Right cardiac atrium (tissue), 5 donors: ENCODE data around the gene ANTKMT. TPM values are rescaled to one million over a fixed set of nuclear protein-coding genes. Genes with fewer than 3 reads are reported as not detected.

Experiments used
- ATAC-seq, 2 donors: fragments of 200-7000 bp; cut with Tn5 transposase; one replicate each; pipeline versions ENCODE4 v1.8.0 to v1.9.1; 2020; ENCODE audit warnings: moderate library complexity in 2 of 2, mild to moderate bottlenecking in 1 of 2
- DNase-seq, 3 donors: peaks; one replicate each; pipeline ENCODE4 v3.0.0-alpha.2; 2020
- H3K27ac ChIP-seq: one replicate; pipeline ENCODE4 v1.5.1; 2013; ENCODE audit warnings: mild to moderate bottlenecking, low read length, control low read depth, moderate library complexity
- H3K27me3 ChIP-seq: one replicate; pipeline ENCODE4 v1.6.1; 2013; ENCODE audit not compliant: control insufficient read depth, insufficient read depth
- H3K4me1 ChIP-seq: one replicate; pipeline ENCODE4 v1.6.1; 2013; ENCODE audit warnings: low read length; ENCODE audit not compliant: control insufficient read depth, insufficient read depth
- H3K4me3 ChIP-seq: one replicate; pipeline ENCODE4 v1.5.1; 2013; ENCODE audit warnings: low read length, control low read depth
- H3K9me3 ChIP-seq: one replicate; pipeline ENCODE4 v1.6.1; 2013; ENCODE audit warnings: low read length; ENCODE audit not compliant: control insufficient read depth
- WGBS: extraction: QIAGEN DNeasy Blood & Tissue Kit; methylation state at CpG from one replicate; pipeline ENCODE4 v1.1.7; 2013; 5-methylcytosine and 5-hydroxymethylcytosine counted together
- intact Hi-C, 4 donors: fragments of 100-400 bp; cut with DNase I; formaldehyde crosslinking; loops; one replicate each; pipeline versions ENCODE4 v1.11.0 to v1.14.0; 2022 to 2023
- polyA plus RNA-seq: library from polyadenylated mRNA; stranded (reverse); fragments of 200-250 nt; gene quantifications from one replicate; pipeline ENCODE4 v1.2.3, GENCODE V29; 2013
- total RNA-seq, 4 donors: library from RNA; stranded (reverse); fragmentation: NEBNext Ultra II Directional; extraction: Animal tissue kit (Norgen Biotek cat#: 25700); gene quantifications; one replicate each; pipeline ENCODE4 v1.2.1, GENCODE V29; 2021
- donor health status: healthy with polysubstance abuse.
- donor health status: DM: no; HTN: yes; CAD: no.
- donor health status: DM: no; HTN: no; CAD: no.
- donor health status: DM: no; HTN: yes; CAD: no; lungs with severe emphysema.
- donor health status: DM: yes; HTN: yes; CAD: no.

Gene ANTKMT
- total and polyA plus RNA-seq, 5 donors = 25.7 to 38.8 (median 37.5) TPM

GRCh38 chr16:764184-764750 is 43.3 kb downstream of the ANTKMT start:
- H3K9me3 ChIP-seq = no peaks in the 10 kb centered on the region
- DNase-seq (peak in 2 of 3 donors; percentile 32 to 33), ATAC-seq (no peak)
- WGBS = 70% methylated on average over 20 of the region's 20 CpGs
- H3K4me3 ChIP-seq = no peak overlapping the region
- H3K4me1 ChIP-seq = no peaks in the 10 kb centered on the region
- intact Hi-C loops = no loop called here
- H3K27me3 ChIP-seq = no peaks in the 10 kb centered on the region
- H3K27ac ChIP-seq = no peak overlapping the region

GRCh38 chr16:764848-765487 is 44.0 kb downstream of the ANTKMT start:
- WGBS = 83% methylated on average over 38 of the region's 38 CpGs
- no peaks in the 10 kb centered on the region for H3K27me3 ChIP-seq
- no peak overlapping the region for H3K4me3 ChIP-seq
- intact Hi-C loops = no loop called here
- no peak for ATAC-seq
- DNase-seq = peak in 2 of 3 donors; percentile 43 to 53
- H3K9me3 ChIP-seq = no peaks in the 10 kb centered on the region
- no peaks in the 10 kb centered on the region for H3K4me1 ChIP-seq
- no peak overlapping the region for H3K27ac ChIP-seq

GRCh38 chr16:765488-765865 is 44.5 kb downstream of the ANTKMT start:
- Histone ChIP-seq H3K4me3 (no peak overlapping the region), H3K27me3 (no peaks in the 10 kb centered on the region), H3K27ac (no peak overlapping the region), H3K9me3 (no peaks in the 10 kb centered on the region), H3K4me1 (no peaks in the 10 kb centered on the region)
- 93% methylated on average over 29 of the region's 29 CpGs for WGBS
- peak in 1 of 3 donors; percentile 55 for DNase-seq
- intact Hi-C loops = no loop called here
- ATAC-seq = no peak

DNA sequence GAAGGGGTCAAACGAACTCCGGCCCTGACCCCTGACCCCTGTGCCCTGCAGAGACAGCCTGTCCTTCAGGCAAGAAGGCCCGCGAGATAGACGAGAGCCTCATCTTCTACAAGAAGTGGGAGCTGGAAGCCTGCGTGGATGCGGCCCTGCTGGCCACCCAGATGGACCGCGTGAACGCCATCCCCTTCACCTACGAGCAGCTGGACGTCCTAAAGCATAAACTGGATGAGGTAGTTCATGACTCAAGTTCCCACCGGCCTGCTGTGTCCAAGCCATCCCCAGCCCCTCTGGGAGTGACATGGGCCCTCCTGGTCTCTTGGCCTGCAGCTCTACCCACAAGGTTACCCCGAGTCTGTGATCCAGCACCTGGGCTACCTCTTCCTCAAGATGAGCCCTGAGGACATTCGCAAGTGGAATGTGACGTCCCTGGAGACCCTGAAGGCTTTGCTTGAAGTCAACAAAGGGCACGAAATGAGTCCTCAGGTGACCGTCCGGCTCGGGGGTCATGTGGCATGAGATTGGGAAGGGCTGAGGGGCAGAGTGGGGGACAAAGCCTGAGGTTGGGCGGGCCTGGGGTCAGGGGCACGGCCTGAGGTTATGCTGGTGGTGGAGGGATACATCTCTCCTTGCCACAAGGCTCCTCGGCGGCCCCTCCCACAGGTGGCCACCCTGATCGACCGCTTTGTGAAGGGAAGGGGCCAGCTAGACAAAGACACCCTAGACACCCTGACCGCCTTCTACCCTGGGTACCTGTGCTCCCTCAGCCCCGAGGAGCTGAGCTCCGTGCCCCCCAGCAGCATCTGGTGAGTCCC is 45.3 kb downstream of the ANTKMT start:
- Histone ChIP-seq H3K27ac (no peak overlapping the region), H3K27me3 (no peaks in the 10 kb centered on the region), H3K4me3 (no peak overlapping the region), H3K4me1 (no peaks in the 10 kb centered on the region), H3K9me3 (no peaks in the 10 kb centered on the region)
- WGBS = 86% methylated on average over 29 of the region's 29 CpGs
- DNase-seq (peak in 2 of 3 donors; percentile 19 to 37), ATAC-seq (no peak)
- intact Hi-C loops = no loop called here

GRCh38 chr16:766820-767640 is 46.1 kb downstream of the ANTKMT start:
- Histone ChIP-seq H3K27ac (no peak overlapping the region), H3K27me3 (no peaks in the 10 kb centered on the region), H3K4me1 (no peaks in the 10 kb centered on the region), H3K9me3 (no peaks in the 10 kb centered on the region), H3K4me3 (no peak overlapping the region)
- ATAC-seq = no peak
- WGBS = 63% methylated on average over 39 of the region's 48 CpGs
- intact Hi-C loops = no loop called here
- DNase-seq = peak in 2 of 3 donors; percentile 30 to 56

DNA sequence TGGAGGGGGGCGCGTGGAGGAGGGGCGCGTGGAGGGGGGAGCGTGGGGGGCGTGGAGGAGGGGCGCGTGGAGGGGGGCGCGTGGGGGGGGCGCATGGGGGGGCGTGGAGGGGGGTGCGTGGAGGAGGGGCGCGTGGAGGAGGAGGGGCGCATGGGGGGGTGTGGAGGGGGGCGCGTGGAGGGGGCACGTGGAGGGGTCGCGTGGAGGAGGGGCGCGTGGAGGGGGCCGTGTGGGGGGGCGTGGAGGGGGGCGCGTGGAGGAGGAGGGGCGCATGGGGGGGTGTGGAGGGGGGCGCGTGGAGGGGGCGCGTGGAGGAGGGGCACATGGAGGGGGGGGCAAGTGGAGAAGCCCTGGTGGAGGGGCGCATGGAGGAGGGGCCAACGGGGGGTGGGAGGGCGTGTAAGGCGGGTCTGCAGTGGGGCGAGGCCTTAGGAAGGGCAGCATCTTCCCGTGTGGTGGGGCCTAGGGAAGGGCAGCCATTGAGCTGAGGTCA is 46.8 kb downstream of the ANTKMT start:
- Histone ChIP-seq H3K27me3 (no peaks in the 10 kb centered on the region), H3K4me3 (no peak overlapping the region), H3K9me3 (no peaks in the 10 kb centered on the region), H3K4me1 (no peaks in the 10 kb centered on the region), H3K27ac (no peak overlapping the region)
- peak in 2 of 3 donors; percentile 16 to 69 for DNase-seq
- intact Hi-C loops = no loop called here
- no peak for ATAC-seq
- WGBS = 72% methylated on average over 24 of the region's 38 CpGs

DNA sequence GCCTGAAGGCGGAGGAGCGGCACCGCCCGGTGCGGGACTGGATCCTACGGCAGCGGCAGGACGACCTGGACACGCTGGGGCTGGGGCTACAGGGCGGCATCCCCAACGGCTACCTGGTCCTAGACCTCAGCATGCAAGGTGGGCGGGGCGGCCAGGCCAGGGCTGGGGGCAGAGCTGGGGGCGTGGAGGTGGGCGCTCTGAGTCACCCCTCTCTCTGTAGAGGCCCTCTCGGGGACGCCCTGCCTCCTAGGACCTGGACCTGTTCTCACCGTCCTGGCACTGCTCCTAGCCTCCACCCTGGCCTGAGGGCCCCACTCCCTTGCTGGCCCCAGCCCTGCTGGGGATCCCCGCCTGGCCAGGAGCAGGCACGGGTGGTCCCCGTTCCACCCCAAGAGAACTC is 47.5 kb downstream of the ANTKMT start:
- Histone ChIP-seq H3K27ac (no peak overlapping the region), H3K27me3 (no peaks in the 10 kb centered on the region), H3K4me1 (no peaks in the 10 kb centered on the region), H3K4me3 (no peak overlapping the region), H3K9me3 (no peaks in the 10 kb centered on the region)
- 70% methylated on average over 21 of the region's 21 CpGs for WGBS
- intact Hi-C loops = no loop called here
- ATAC-seq (no peak), DNase-seq (peak in 2 of 3 donors; percentile 34 to 44)

DNA sequence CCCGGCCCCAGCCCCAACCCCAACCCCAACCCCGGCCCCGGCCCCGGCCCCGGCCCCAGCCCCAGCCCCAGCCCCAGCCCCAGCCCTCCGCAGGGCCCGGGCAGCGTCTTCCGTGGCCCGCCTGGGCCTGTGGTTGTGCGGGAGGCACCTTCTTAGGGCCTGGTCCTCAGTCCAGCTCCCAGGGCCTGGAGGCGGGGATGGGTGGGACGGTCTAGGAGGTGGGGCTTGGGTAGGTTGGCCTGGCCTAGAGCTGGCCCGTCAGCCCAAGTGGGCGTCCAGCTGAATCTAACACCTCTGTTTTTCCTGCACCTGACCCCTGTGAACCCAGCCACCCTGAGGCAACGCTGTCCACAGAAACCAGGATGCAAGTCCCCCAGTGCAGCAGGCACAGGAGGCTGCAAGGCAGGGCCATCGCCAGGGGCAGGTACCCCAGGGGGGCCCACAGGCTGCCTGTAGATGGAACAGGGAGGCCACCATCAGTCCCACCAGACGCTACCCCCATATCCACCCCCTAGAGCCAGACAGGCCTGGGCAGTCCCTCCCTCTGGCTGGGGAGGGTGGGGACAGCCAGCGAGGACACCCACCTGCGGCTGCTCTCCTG is 48.3 kb downstream of the ANTKMT start:
- WGBS = 25% methylated on average over 20 of the region's 20 CpGs
- Histone ChIP-seq H3K4me1 (no peaks in the 10 kb centered on the region), H3K9me3 (no peaks in the 10 kb centered on the region), H3K27ac (no peak overlapping the region), H3K4me3 (no peak overlapping the region), H3K27me3 (no peaks in the 10 kb centered on the region)
- intact Hi-C loops = no loop called here
- peak in 2 of 3 donors; percentile 19 to 47 for DNase-seq
- ATAC-seq = no peak

DNA sequence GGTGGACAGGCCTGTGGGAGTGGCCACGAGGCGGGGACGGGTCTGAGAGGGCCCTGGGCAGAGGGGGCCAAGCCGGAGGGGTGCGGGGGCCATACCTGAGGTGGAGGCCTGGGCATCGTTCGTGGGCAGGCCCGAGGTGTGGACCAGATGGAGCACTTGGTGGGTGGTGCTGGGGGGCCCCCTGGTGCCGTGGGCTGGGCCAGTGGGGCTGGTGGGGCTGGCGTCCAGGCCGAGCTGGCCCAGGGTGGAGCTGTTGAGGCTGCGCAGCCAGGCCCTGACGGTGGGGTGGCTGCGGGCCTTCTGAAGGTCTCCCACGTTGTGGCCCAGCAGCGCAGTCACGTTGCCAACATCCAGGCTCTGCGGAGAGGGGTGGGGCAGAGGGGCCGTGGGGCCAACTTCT is 49.0 kb downstream of the ANTKMT start:
- H3K4me1 ChIP-seq = no peaks in the 10 kb centered on the region
- 70% methylated on average over 19 of the region's 19 CpGs for WGBS
- intact Hi-C loops = no loop called here
- no peaks in the 10 kb centered on the region for H3K27me3 ChIP-seq
- DNase-seq (peak in 2 of 3 donors; percentile 34 to 44), ATAC-seq (no peak)
- H3K27ac ChIP-seq = no peak overlapping the region
- H3K4me3 ChIP-seq = no peak overlapping the region
- H3K9me3 ChIP-seq = no peaks in the 10 kb centered on the region

DNA sequence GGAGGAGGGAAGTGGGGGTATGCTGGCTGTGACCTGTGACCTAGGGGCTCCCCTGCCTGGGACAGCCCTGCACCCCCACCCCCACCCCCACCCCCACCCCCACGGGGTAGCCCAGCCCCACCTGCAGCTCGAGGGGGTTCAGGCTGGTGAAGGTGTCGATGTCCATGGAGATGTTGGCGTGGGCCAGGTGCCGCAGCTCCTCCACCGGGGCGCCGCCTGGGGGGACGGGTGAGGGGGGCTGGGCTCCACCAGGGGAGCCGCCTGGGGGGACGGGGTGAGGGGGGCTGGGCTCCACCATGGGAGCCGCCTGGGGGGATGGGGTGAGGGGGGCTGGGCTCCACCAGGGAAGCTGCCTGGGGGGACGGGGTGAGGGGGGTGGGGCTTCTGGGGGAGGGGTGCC is 49.5 kb downstream of the ANTKMT start:
- intact Hi-C loops = no loop called here
- Histone ChIP-seq H3K4me3 (no peak overlapping the region), H3K9me3 (no peaks in the 10 kb centered on the region), H3K4me1 (no peaks in the 10 kb centered on the region), H3K27me3 (no peaks in the 10 kb centered on the region), H3K27ac (no peak overlapping the region)
- ATAC-seq = no peak
- WGBS = 69% methylated on average over 13 of the region's 13 CpGs
- peak in 2 of 3 donors; percentile 35 to 64 for DNase-seq
